ENCODE data around the gene NAGPA.

DNA sequence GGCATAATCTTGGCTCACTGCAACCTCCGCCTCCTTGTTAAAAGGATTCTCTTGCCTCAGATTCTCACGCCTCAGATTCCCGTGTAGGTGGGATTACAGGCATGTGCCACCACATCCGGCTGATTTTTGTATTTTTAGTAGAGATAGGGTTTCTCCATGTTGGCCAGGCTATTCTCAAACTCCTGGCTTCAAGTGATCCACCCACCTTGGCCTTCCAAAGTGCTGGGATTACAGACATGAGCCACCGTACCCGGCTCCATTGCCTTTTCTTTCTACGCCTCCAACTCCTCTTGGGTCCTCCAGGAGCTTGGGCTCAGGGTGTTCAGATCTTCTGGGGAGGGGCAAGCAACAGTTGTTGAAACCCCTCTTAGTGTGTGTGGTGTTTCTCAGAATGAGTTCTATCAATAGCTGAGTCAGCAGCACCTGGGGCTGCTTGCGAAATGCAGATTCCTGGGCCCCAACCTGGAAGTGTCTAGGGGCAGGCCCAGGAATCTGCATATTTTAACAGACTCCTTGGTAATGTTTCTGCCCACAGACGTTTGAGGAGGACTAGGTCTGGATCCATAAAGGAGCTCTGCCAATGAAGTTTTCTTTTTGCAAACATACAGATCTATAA, 44.2 kb downstream of the NAGPA start:
- no peak for TF ChIP-seq CTCF (conservative IDR thresholded peaks at IDR 0.05; ENCODE audit: low read depth in 2 of 2)
- no peak for TF ChIP-seq NANOG (IDR thresholded peaks at IDR 0.05; ENCODE audit: borderline replicate concordance)
- TF ChIP-seq, protein P1, sequence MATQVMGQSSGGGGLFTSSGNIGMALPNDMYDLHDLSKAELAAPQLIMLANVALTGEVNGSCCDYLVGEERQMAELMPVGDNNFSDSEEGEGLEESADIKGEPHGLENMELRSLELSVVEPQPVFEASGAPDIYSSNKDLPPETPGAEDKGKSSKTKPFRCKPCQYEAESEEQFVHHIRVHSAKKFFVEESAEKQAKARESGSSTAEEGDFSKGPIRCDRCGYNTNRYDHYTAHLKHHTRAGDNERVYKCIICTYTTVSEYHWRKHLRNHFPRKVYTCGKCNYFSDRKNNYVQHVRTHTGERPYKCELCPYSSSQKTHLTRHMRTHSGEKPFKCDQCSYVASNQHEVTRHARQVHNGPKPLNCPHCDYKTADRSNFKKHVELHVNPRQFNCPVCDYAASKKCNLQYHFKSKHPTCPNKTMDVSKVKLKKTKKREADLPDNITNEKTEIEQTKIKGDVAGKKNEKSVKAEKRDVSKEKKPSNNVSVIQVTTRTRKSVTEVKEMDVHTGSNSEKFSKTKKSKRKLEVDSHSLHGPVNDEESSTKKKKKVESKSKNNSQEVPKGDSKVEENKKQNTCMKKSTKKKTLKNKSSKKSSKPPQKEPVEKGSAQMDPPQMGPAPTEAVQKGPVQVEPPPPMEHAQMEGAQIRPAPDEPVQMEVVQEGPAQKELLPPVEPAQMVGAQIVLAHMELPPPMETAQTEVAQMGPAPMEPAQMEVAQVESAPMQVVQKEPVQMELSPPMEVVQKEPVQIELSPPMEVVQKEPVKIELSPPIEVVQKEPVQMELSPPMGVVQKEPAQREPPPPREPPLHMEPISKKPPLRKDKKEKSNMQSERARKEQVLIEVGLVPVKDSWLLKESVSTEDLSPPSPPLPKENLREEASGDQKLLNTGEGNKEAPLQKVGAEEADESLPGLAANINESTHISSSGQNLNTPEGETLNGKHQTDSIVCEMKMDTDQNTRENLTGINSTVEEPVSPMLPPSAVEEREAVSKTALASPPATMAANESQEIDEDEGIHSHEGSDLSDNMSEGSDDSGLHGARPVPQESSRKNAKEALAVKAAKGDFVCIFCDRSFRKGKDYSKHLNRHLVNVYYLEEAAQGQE (IDR thresholded peaks at IDR 0.05; ENCODE audit: unreplicated experiment): no peak
- no peak for TF ChIP-seq POLR2AphosphoS5 (IDR thresholded peaks at IDR 0.05; ENCODE audit: low read depth)
- no peak for TF ChIP-seq ETS1 (IDR thresholded peaks at IDR 0.05)
- no peak for TF ChIP-seq CREB1 (CRISPR knock-in tag; IDR thresholded peaks at IDR 0.05; ENCODE audit: low read depth)
